ENCODE results near the gene ZNF143.

The ZNF143 gene

GRCh38 chr11:9529334-9529650 lies 68.5 kb downstream of the ZNF143 start:
- Histone ChIP-seq H3K4me3 (ENCODE audit: severe bottlenecking) (no peak overlapping the region), H3K36me3 (ENCODE audit: low read depth) (peaks cover 21% of the 10 kb centered on the region), H3K27me3 (ENCODE audit: insufficient read depth, poor library complexity, severe bottlenecking) (no peaks in the 10 kb centered on the region), H3K9me3 (ENCODE audit: severe bottlenecking) (no peaks in the 10 kb centered on the region), H3K27ac (ENCODE audit: poor library complexity, severe bottlenecking) (no peak overlapping the region), H3K4me1 (ENCODE audit: insufficient read depth, poor library complexity, severe bottlenecking) (peaks cover 9% of the 10 kb centered on the region)
- TF ChIP-seq, protein P1, sequence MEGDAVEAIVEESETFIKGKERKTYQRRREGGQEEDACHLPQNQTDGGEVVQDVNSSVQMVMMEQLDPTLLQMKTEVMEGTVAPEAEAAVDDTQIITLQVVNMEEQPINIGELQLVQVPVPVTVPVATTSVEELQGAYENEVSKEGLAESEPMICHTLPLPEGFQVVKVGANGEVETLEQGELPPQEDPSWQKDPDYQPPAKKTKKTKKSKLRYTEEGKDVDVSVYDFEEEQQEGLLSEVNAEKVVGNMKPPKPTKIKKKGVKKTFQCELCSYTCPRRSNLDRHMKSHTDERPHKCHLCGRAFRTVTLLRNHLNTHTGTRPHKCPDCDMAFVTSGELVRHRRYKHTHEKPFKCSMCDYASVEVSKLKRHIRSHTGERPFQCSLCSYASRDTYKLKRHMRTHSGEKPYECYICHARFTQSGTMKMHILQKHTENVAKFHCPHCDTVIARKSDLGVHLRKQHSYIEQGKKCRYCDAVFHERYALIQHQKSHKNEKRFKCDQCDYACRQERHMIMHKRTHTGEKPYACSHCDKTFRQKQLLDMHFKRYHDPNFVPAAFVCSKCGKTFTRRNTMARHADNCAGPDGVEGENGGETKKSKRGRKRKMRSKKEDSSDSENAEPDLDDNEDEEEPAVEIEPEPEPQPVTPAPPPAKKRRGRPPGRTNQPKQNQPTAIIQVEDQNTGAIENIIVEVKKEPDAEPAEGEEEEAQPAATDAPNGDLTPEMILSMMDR (IDR thresholded peaks at IDR 0.05; ENCODE audit: poor library complexity, severe bottlenecking) = no peak
- no peak for DNase-seq (ENCODE audit: low spot score)
- peak; percentile 31; the same call in 1 of the 3 replicates for ATAC-seq (ENCODE audit: low read depth)

- H3K27ac ChIP-seq (ENCODE audit: poor library complexity, severe bottlenecking) = no peak overlapping the region
- no peaks in the 10 kb centered on the region for H3K9me3 ChIP-seq (ENCODE audit: severe bottlenecking)
- peaks cover 20% of the 10 kb centered on the region for H3K36me3 ChIP-seq (ENCODE audit: low read depth)
- no peak for ATAC-seq (ENCODE audit: low read depth)
- H3K27me3 ChIP-seq (ENCODE audit: insufficient read depth, poor library complexity, severe bottlenecking) = no peaks in the 10 kb centered on the region
- TF ChIP-seq, protein P1 (IDR thresholded peaks at IDR 0.05; ENCODE audit: poor library complexity, severe bottlenecking) = no peak
- no peak for DNase-seq (ENCODE audit: low spot score)
- no peak overlapping the region for H3K4me3 ChIP-seq (ENCODE audit: severe bottlenecking)
- H3K4me1 ChIP-seq (ENCODE audit: insufficient read depth, poor library complexity, severe bottlenecking) = peaks cover 9% of the 10 kb centered on the region
Observed at GRCh38 chr11:9530020-9530621, 69.3 kb downstream of the ZNF143 start.

- TF ChIP-seq, protein P1 (IDR thresholded peaks at IDR 0.05; ENCODE audit: poor library complexity, severe bottlenecking) = no peak
- Histone ChIP-seq H3K27me3 (ENCODE audit: insufficient read depth, poor library complexity, severe bottlenecking) (no peaks in the 10 kb centered on the region), H3K4me1 (ENCODE audit: insufficient read depth, poor library complexity, severe bottlenecking) (peaks cover 9% of the 10 kb centered on the region), H3K27ac (ENCODE audit: poor library complexity, severe bottlenecking) (no peak overlapping the region), H3K36me3 (ENCODE audit: low read depth) (peaks cover 11% of the 10 kb centered on the region), H3K4me3 (ENCODE audit: severe bottlenecking) (no peak overlapping the region), H3K9me3 (ENCODE audit: severe bottlenecking) (no peaks in the 10 kb centered on the region)
- ATAC-seq (ENCODE audit: low read depth) (peak; percentile 34; the same call in 1 of the 3 replicates), DNase-seq (ENCODE audit: low spot score) (no peak)
Observed at GRCh38 chr11:9530901-9531625, 70.3 kb downstream of the ZNF143 start.

- Histone ChIP-seq H3K4me3 (ENCODE audit: severe bottlenecking) (no peak overlapping the region), H3K27me3 (ENCODE audit: insufficient read depth, poor library complexity, severe bottlenecking) (no peaks in the 10 kb centered on the region), H3K4me1 (ENCODE audit: insufficient read depth, poor library complexity, severe bottlenecking) (no peaks in the 10 kb centered on the region), H3K27ac (ENCODE audit: poor library complexity, severe bottlenecking) (no peak overlapping the region), H3K36me3 (ENCODE audit: low read depth) (peaks cover 5% of the 10 kb centered on the region; the same call in 1 of the 2 replicates), H3K9me3 (ENCODE audit: severe bottlenecking) (no peaks in the 10 kb centered on the region)
- TF ChIP-seq, protein P1 (IDR thresholded peaks at IDR 0.05; ENCODE audit: poor library complexity, severe bottlenecking) = no peak
- DNase-seq (ENCODE audit: low spot score) = no peak
- no peak for ATAC-seq (ENCODE audit: low read depth)
Observed at GRCh38 chr11:9533058-9533457, 72.2 kb downstream of the ZNF143 start.

Measured in RWPE2 (cell line).